ENCODE results near the gene HDAC6. TPM values are rescaled to one million over a fixed set of nuclear protein-coding genes. Genes with fewer than 3 reads are reported as not detected.

The HDAC6 gene
- 24.7 and 37.7 TPM in 2 replicates for total RNA-seq

GRCh38 chrX:48801280-48802088 lies at the start of gene HDAC6:
TSS of gene HDAC6 (plus strand) at chrX:48802067. CDS start at chrX:48802693, 626 bp downstream.
- peak; percentile 93 for DNase-seq (ENCODE audit: low read depth, low spot score)

GRCh38 chrX:48752498-48752897 lies 49.4 kb upstream of the HDAC6 start:
- no peak for DNase-seq (ENCODE audit: low read depth, low spot score)

GRCh38 chrX:48753708-48754228 lies 48.1 kb upstream of the HDAC6 start:
- no peak for DNase-seq (ENCODE audit: low read depth, low spot score)

- no peak for DNase-seq (ENCODE audit: low read depth, low spot score)
Observed at GRCh38 chrX:48754238-48754637, 47.6 kb upstream of the HDAC6 start.

- DNase-seq (ENCODE audit: low read depth, low spot score) = no peak
Observed at GRCh38 chrX:48761674-48762471, 40.0 kb upstream of the HDAC6 start, which contains the start of gene GLOD5. TSS of gene GLOD5 (plus strand) at chrX:48761747. CDS start at chrX:48761791, 44 bp downstream.

- DNase-seq (ENCODE audit: low read depth, low spot score) = no peak
Observed at GRCh38 chrX:48769230-48769629, 32.6 kb upstream of the HDAC6 start.

GRCh38 chrX:48770296-48770695 lies 31.6 kb upstream of the HDAC6 start:
- no peak for DNase-seq (ENCODE audit: low read depth, low spot score)

- no peak for DNase-seq (ENCODE audit: low read depth, low spot score)
Observed at GRCh38 chrX:48772602-48773001, 29.3 kb upstream of the HDAC6 start.

GRCh38 chrX:48776818-48777439 lies 24.9 kb upstream of the HDAC6 start:
- no peak for DNase-seq (ENCODE audit: low read depth, low spot score)

- no peak for DNase-seq (ENCODE audit: low read depth, low spot score)
Observed at GRCh38 chrX:48779399-48779798, 22.5 kb upstream of the HDAC6 start.

GRCh38 chrX:48781705-48782104 lies 20.2 kb upstream of the HDAC6 start:
- DNase-seq (ENCODE audit: low read depth, low spot score) = no peak

GRCh38 chrX:48782216-48782615 lies 19.7 kb upstream of the HDAC6 start:
- no peak for DNase-seq (ENCODE audit: low read depth, low spot score)

GRCh38 chrX:48782795-48783194 lies 19.1 kb upstream of the HDAC6 start:
- DNase-seq (ENCODE audit: low read depth, low spot score) = no peak

GRCh38 chrX:48784726-48785125 lies 17.1 kb upstream of the HDAC6 start:
- no peak for DNase-seq (ENCODE audit: low read depth, low spot score)

GRCh38 chrX:48785186-48785539 lies 16.7 kb upstream of the HDAC6 start:
- no peak for DNase-seq (ENCODE audit: low read depth, low spot score)

- DNase-seq (ENCODE audit: low read depth, low spot score) = no peak
Observed at GRCh38 chrX:48785540-48786214, 16.2 kb upstream of the HDAC6 start.

GRCh38 chrX:48786341-48786800 lies 15.5 kb upstream of the HDAC6 start, which contains the start of gene GATA1:
TSS of gene GATA1 (plus strand) at chrX:48786590. CDS start at chrX:48791110, 4,520 bp downstream.
- DNase-seq (ENCODE audit: low read depth, low spot score) = no peak

GRCh38 chrX:48786825-48787504 lies 14.9 kb upstream of the HDAC6 start:
- no peak for DNase-seq (ENCODE audit: low read depth, low spot score)

- DNase-seq (ENCODE audit: low read depth, low spot score) = no peak
Observed at GRCh38 chrX:48787505-48788443, 14.1 kb upstream of the HDAC6 start.
